GM12878 (cell line): ENCODE results near the gene PDS5A.

Experiments
- FOXK2 ChIP-seq: fragments of 450-650 bp; IDR thresholded peaks from 2 replicates; pipeline ENCODE4 v1.6.1; 2017; ENCODE audit warnings: mild to moderate bottlenecking, moderate library complexity
- HDAC6 ChIP-seq: fragments of 200-600 bp; sonication (generic); IDR thresholded peaks from one replicate; pipeline ENCODE4 v1.8.0; 2017; ENCODE audit warnings: antibody characterized with exemption; ENCODE audit not compliant: unreplicated experiment
- MEF2A ChIP-seq: IDR thresholded peaks from 2 replicates; pipeline ENCODE4 v1.6.1; 2011; ENCODE audit warnings: low read depth, mild to moderate bottlenecking, low read length, moderate library complexity; ENCODE audit not compliant: insufficient read depth
- NR2F1 ChIP-seq: fragments of 450-650 bp; conservative IDR thresholded peaks from 2 replicates; pipeline ENCODE4 v1.6.1; 2017; ENCODE audit warnings: mild to moderate bottlenecking
- POLR2AphosphoS5 ChIP-seq: IDR thresholded peaks from 2 replicates; pipeline ENCODE4 v1.6.1; 2011; ENCODE audit warnings: mild to moderate bottlenecking, low read length, inconsistent platforms
- RAD21 ChIP-seq: IDR thresholded peaks from 2 replicates; pipeline ENCODE4 v1.6.1; 2011; ENCODE audit warnings: mild to moderate bottlenecking, low read depth, low read length, moderate library complexity; ENCODE audit not compliant: insufficient read depth
- RFX5 ChIP-seq: IDR thresholded peaks from 2 replicates; pipeline ENCODE4 v1.6.1; 2011; ENCODE audit warnings: low read depth, low read length, improper control_type of control experiment
- SREBF2 ChIP-seq: IDR thresholded peaks from 2 replicates; pipeline ENCODE4 v1.6.1; 2012; ENCODE audit warnings: mild to moderate bottlenecking, low read length
- TAF1 ChIP-seq: IDR thresholded peaks from 2 replicates; pipeline ENCODE4 v1.6.1; 2011; ENCODE audit warnings: mild to moderate bottlenecking, low read depth, low read length, borderline replicate concordance
- YBX1 ChIP-seq: fragments of 450-650 bp; IDR thresholded peaks from 2 replicates; pipeline ENCODE4 v1.6.1; 2016; ENCODE audit warnings: antibody characterized with exemption
- YY1 ChIP-seq: IDR thresholded peaks from 2 replicates; pipeline ENCODE4 v1.6.1; 2011; ENCODE audit warnings: low read depth, mild to moderate bottlenecking, low read length
- TF ChIP-seq, protein P1 (sequence below), 3 experiments: IDR thresholded peaks in 2 of 3; conservative IDR thresholded peaks in 1 of 3; 2 replicates each; pipeline ENCODE4 v1.5.1; 2011; ENCODE audit warnings: low read depth in 3 of 3, low read length in 3 of 3, mild to moderate bottlenecking in 3 of 3, control low read depth in 2 of 3, moderate library complexity in 2 of 3, inconsistent platforms in 1 of 3, mixed read lengths in 1 of 3; ENCODE audit not compliant: control insufficient read depth in 2 of 3, insufficient read depth in 1 of 3; ENCODE audit errors: extremely low read depth in 1 of 3
- TF ChIP-seq, protein P2 (sequence below): IDR thresholded peaks from 2 replicates; pipeline ENCODE4 v1.6.1; 2011; ENCODE audit warnings: low read depth, low read length, improper control_type of control experiment, borderline replicate concordance
- TF ChIP-seq, protein P3 (sequence below): IDR thresholded peaks from 2 replicates; pipeline ENCODE4 v1.6.1; 2012; ENCODE audit warnings: low read depth, low read length, improper control_type of control experiment

- TF ChIP-seq, protein P1, sequence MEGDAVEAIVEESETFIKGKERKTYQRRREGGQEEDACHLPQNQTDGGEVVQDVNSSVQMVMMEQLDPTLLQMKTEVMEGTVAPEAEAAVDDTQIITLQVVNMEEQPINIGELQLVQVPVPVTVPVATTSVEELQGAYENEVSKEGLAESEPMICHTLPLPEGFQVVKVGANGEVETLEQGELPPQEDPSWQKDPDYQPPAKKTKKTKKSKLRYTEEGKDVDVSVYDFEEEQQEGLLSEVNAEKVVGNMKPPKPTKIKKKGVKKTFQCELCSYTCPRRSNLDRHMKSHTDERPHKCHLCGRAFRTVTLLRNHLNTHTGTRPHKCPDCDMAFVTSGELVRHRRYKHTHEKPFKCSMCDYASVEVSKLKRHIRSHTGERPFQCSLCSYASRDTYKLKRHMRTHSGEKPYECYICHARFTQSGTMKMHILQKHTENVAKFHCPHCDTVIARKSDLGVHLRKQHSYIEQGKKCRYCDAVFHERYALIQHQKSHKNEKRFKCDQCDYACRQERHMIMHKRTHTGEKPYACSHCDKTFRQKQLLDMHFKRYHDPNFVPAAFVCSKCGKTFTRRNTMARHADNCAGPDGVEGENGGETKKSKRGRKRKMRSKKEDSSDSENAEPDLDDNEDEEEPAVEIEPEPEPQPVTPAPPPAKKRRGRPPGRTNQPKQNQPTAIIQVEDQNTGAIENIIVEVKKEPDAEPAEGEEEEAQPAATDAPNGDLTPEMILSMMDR (IDR thresholded peaks at IDR 0.05 in 2 of 3, conservative IDR thresholded peaks at IDR 0.05 in 1 of 3; ENCODE audit: control insufficient read depth in 2 of 3, extremely low read depth in 1 of 3, insufficient read depth in 1 of 3, low read depth in 3 of 3, low read length in 3 of 3) = no peak
- TF ChIP-seq FOXK2 (no peak), YBX1 (no peak), NR2F1 (no peak), RFX5 (no peak), POLR2AphosphoS5 (no peak), TAF1 (no peak), SREBF2 (no peak), HDAC6 (no peak), MEF2A (no peak), RAD21 (no peak), YY1 (no peak)
- TF ChIP-seq, protein P2, sequence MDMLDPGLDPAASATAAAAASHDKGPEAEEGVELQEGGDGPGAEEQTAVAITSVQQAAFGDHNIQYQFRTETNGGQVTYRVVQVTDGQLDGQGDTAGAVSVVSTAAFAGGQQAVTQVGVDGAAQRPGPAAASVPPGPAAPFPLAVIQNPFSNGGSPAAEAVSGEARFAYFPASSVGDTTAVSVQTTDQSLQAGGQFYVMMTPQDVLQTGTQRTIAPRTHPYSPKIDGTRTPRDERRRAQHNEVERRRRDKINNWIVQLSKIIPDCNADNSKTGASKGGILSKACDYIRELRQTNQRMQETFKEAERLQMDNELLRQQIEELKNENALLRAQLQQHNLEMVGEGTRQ = no peak
- TF ChIP-seq, protein P3, sequence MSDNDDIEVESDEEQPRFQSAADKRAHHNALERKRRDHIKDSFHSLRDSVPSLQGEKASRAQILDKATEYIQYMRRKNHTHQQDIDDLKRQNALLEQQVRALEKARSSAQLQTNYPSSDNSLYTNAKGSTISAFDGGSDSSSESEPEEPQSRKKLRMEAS = no peak
Measured at GRCh38 chr4:39933671-39934590, 43.8 kb downstream of the PDS5A start.
